ENCODE data around the gene SIX2.
"Not testable (repeated sequence)": the region's sequence is repeated elsewhere in the genome, so short reads cannot be mapped to it uniquely, and the experiment has no call there.

The SIX2 gene

DNA sequence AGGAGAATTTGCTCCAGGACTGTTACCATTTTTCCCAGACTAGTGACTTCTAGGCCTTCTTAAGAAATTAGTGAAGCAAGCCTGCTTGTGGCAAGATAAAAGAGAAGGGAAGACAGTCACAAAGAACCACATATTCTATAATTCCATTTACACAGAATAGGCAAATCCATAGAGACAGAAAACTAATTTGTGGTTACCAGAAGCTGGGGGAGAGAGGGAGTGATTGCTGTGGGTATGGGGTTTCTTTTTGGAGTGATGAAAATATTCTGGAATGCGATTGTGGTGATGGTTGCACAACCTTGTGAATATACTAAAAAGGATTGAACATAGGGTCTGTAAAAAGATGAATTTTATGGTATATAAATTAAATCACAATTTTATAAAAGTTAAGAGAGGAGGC lies 37.5 kb upstream of the SIX2 start:
- no peak for DNase-seq (ENCODE audit: low spot score)
- no peak overlapping the region for H3K27ac ChIP-seq
- ChIA-PET POLR2A (ENCODE audit: low non-redundant PET) (no interaction called here), CTCF (no interaction called here)
- TF ChIP-seq, protein P1, sequence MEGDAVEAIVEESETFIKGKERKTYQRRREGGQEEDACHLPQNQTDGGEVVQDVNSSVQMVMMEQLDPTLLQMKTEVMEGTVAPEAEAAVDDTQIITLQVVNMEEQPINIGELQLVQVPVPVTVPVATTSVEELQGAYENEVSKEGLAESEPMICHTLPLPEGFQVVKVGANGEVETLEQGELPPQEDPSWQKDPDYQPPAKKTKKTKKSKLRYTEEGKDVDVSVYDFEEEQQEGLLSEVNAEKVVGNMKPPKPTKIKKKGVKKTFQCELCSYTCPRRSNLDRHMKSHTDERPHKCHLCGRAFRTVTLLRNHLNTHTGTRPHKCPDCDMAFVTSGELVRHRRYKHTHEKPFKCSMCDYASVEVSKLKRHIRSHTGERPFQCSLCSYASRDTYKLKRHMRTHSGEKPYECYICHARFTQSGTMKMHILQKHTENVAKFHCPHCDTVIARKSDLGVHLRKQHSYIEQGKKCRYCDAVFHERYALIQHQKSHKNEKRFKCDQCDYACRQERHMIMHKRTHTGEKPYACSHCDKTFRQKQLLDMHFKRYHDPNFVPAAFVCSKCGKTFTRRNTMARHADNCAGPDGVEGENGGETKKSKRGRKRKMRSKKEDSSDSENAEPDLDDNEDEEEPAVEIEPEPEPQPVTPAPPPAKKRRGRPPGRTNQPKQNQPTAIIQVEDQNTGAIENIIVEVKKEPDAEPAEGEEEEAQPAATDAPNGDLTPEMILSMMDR (conservative IDR thresholded peaks at IDR 0.05; ENCODE audit: low read depth): no peak

DNA sequence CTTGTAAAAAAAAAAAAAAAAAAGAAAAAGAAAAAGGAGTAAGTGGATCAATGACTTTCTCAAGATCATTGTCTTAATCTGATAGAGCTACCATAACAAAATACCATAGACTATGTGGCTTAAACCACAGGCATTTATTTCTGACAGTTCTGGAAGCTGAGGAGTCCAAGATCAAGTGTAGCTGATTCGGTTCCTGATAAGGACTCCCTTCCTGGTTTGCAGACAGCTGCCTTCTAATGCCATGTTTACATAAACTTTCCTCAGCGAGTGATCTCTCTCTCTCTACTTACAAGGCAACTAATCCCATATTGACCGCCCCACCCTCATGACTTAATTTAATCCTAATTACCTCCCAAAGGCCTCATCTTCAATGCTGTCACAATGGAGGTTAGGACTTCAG lies 36.5 kb upstream of the SIX2 start:
- no peak overlapping the region for H3K27ac ChIP-seq
- DNase-seq (ENCODE audit: low spot score): no peak
- POLR2A ChIA-PET (ENCODE audit: low non-redundant PET): no interaction called here
- TF ChIP-seq, protein P1 (conservative IDR thresholded peaks at IDR 0.05; ENCODE audit: low read depth): no peak
- CTCF ChIA-PET: interaction anchor here (0.7 kb wide), 1 partner anchor 154 kb away, joined by 4 read pairs; no protein-coding TSS in a partner anchor

DNA sequence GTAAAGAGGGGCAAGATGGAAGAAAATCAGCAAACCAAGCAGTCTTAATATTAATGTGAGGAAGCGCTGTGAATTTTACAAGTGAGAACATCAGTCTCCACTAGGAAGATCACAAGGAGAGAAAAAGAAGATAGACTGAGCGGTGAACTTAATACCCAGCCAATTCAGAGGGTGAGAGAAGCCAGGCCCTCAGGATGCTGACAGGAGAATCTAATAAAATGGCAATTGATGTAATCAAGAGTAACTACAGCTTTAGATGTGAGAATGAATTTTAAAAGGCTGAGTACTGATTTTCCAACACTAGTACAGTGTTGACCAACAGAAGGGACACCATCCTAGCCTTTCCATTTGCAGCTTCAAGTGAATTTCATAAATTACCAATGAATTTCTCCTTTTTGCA lies 35.7 kb upstream of the SIX2 start:
- DNase-seq (ENCODE audit: low spot score): no peak
- TF ChIP-seq, protein P1 (conservative IDR thresholded peaks at IDR 0.05; ENCODE audit: low read depth): no peak
- no peak overlapping the region for H3K27ac ChIP-seq
- ChIA-PET CTCF (no interaction called here), POLR2A (ENCODE audit: low non-redundant PET) (no interaction called here)

DNA sequence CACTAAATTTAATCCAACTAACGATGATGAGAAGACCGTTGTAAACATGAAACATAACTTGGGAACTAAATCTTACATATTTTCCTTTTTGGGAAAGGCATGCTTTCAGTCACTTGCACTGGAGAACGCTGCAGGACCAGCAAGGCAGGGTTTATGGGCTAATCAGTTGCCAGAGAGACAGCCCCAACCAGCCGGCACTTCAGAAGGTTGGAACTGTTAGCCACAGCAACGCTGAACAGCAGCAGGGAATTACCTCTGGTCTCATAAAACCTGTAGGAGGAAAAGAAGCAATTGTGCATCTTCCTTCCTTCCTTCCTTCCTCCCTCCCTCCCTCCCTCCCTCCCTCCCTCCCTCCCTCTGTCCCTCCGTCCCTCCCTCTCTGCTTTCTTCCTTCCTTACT lies 33.9 kb upstream of the SIX2 start:
- ChIA-PET CTCF (no interaction called here), POLR2A (ENCODE audit: low non-redundant PET) (no interaction called here)
- H3K27ac ChIP-seq: no peak overlapping the region
- TF ChIP-seq, protein P1 (conservative IDR thresholded peaks at IDR 0.05; ENCODE audit: low read depth): no peak
- DNase-seq (ENCODE audit: low spot score): no peak

DNA sequence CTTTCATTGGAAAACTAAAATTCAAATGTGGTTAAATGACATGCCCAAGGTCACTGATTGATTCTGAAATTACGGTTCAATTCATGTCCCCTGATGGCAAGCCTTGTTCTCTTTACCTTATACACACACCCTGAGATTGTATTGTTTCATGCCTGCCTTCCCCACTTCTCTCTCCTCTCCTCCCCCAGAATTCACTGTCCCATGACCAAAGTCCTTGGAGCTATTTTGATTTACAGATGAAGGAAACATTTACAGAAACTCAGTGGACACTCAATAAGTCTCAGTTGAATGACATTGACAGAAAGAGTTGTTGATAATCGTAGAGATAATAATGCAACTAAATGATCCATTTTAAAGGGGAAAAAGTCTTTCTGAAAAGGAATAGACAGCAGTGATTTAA lies 33.1 kb upstream of the SIX2 start:
- POLR2A ChIA-PET (ENCODE audit: low non-redundant PET): no interaction called here
- H3K27ac ChIP-seq: no peak overlapping the region
- CTCF ChIA-PET: no interaction called here
- TF ChIP-seq, protein P1 (conservative IDR thresholded peaks at IDR 0.05; ENCODE audit: low read depth): no peak
- DNase-seq (ENCODE audit: low spot score): no peak

DNA sequence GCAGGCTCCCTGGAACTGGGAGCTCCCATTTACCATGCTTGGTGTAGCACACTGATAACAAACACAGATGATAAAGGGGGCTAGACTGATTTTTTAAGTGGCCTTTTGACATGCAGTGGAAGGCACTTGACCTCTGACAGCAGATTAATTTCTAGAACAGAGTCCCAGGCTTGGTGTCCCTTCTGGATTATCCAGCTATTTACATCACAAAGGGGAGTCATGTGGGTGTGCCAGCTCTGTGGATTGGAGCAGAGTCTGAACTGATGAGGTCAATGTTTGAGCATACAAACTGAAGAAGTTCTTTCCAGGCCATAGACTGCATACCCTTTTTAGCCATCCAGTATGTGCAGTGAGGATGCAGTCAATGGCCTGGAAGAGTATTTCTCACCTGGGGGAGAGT lies 31.5 kb upstream of the SIX2 start:
- ChIA-PET CTCF (interaction anchor here (1.2 kb wide), 1 partner anchor 10 kb away, joined by 3 read pairs; no protein-coding TSS in a partner anchor), POLR2A (ENCODE audit: low non-redundant PET) (no interaction called here)

DNA sequence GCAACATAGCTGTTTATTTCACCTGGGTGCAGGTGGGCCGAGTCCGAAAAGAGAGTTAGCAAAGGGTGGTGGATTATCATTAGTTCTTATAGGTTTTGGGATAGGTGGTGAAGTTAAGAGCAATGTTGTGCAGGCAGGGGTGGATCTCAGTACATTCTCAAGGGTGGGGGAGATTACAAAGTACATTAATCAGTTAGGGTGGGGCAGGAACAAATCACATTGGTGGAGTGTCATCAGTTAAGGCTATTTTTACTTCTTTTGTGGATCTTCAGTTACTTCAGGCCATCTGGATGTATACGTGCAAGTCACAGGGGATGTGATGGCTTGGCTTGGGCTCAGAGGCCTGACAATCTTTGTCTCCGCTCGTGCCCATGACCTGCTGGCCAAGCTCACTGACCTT lies 30.6 kb upstream of the SIX2 start:
- DNase-seq (ENCODE audit: low spot score); POLR2A ChIA-PET (ENCODE audit: low non-redundant PET): not testable (repeated sequence)
- H3K27ac ChIP-seq: 0 out of 2 replicates have a peak overlapping the region, but pooled peaks have one; percentile 44
- CTCF ChIA-PET: interaction anchor here (0.6 to 1.2 kb wide), 2 partner anchors 9 to 1356 kb away, joined by 3 to 7 read pairs; no protein-coding TSS in a partner anchor

More for the DNA sequence above, 31.5 kb upstream of the SIX2 start:
- no peak for DNase-seq (ENCODE audit: low spot score)
- H3K27ac ChIP-seq: no peak overlapping the region
- TF ChIP-seq, protein P1 (conservative IDR thresholded peaks at IDR 0.05; ENCODE audit: low read depth): no peak

DNA sequence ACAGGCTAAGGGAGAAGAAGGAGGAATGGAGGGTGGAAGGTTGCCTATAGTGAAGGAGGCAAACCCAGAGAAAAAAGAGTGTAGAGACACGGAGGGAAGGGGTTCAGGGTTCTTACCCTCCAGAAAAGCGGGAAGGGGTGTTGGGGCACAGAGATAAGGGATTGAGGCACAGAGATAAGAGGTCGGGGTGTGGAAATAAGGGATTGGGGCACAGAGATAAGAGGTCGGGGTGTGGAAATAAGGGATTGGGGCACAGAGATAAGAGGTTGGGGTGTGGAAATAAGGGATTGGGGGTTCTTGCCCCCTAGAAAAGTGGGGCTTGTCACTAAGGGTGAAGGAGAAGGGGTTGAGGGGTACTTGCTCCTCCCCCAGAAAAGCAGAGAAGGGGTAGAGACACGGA lies 29.6 kb upstream of the SIX2 start:
- CTCF ChIA-PET; DNase-seq (ENCODE audit: low spot score); POLR2A ChIA-PET (ENCODE audit: low non-redundant PET); H3K27ac ChIP-seq: not testable (repeated sequence)

All from RWPE1 (cell line).